Diencephalon (tissue), 1 donor: ENCODE data around the gene USP33. TPM values are rescaled to one million over a fixed set of nuclear protein-coding genes. Genes with fewer than 3 reads are reported as not detected.

Source experiments
- total RNA-seq: library from RNA; depleted of rRNA; stranded (reverse); fragments of >200 nt; gene quantifications from one replicate; pipeline ENCODE4 v1.2.3, GENCODE V29; 2014

Gene USP33
- total RNA-seq: 189 TPM

DNA sequence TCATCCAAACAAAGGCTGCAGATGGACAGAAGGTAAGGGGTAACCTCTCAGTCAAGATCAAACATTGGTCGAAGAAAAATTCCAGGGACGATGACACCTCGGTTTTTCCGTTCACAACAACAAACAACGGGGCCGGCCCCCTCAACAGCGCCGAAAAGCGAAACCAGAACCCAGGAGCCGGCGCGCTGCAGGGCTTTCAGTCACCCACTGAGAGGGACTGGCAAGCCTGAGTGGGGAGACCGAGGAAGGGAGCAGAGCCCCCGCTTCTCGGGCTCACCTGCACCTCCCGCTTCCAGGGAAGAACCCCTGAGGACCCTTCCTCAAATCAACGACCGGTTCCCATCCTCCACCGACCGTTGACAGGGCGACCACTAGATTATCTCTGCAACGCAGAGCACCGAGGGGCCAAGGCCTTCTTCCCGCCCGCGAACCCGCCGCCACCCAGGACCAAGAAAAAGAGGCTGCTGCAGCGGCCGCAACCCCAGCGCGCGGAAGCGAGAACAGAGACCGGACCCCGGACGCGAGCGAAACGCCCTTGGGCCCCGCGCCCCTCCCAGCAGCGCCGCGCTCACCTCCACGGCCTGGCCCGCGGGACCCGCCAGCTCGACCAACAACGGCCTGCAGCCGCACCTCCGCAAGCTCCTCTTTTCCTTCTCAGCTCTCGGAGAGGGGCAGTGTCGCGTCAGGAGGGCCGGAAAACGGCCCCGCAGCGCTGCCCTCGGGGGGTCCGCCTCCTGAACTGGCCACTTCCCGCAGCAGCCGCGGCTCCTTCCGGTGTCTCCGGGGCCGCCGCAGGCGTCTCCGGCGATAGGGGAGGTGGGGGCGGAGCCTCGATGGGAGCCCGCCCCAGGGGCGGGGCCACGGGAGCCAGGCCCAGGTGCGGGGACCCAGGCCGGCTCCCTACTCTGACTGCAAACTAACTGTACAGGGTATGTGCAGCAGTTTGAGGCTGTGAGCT is at the start of gene USP33:
TSS of gene USP33 (minus strand) at position 782 of the 958 bp plus-strand sequence. CDS start 18,155 bp downstream, outside the sequence.

GRCh38 chr1:77779529-77780281 is 20.1 kb upstream of the USP33 start, which contains the start of gene MIGA1:
Gene MIGA1 (plus strand): TSS chr1:77779649. CDS start chr1:77783253, 3,604 bp downstream.

GRCh38 chr1:77682460-77683159 is 77.0 kb downstream of the USP33 start, which contains the start of gene ZZZ3:
Gene ZZZ3 (minus strand): TSS chr1:77682658. CDS start chr1:77633354, 49,304 bp downstream.

Other genes with a start within 250 kb of the USP33 start
- 124 TPM for gene ZZZ3, start 77.2 kb downstream of the USP33 start, total RNA-seq
- gene MIGA1, start 19.8 kb upstream of the USP33 start, total RNA-seq: 31.8 TPM
- gene NEXN, start 128.8 kb upstream of the USP33 start, total RNA-seq: 1.2 TPM
- 263 TPM for gene FUBP1, start 219.2 kb upstream of the USP33 start, total RNA-seq
- 61.4 TPM for gene DNAJB4, start 245.1 kb upstream of the USP33 start, total RNA-seq